MM.1S (cell line): ENCODE data around the gene SCO2.

Experiments used
- DNase-seq: peaks from one replicate; pipeline ENCODE4 v3.0.0-alpha.2; 2015
- H2AFZ ChIP-seq: fragments of 300-600 bp; sonication (generic); 2 replicates; pipeline ENCODE4 v1.6.0; 2016; ENCODE audit warnings: antibody characterized with exemption, low read length
- H3F3A ChIP-seq: fragments of 300-600 bp; sonication (generic); 2 replicates; pipeline ENCODE4 v1.6.1; 2016; ENCODE audit warnings: mild to moderate bottlenecking, antibody characterized with exemption, low read length, moderate library complexity, mixed read lengths; ENCODE audit not compliant: insufficient read depth
- H3K27ac ChIP-seq: fragments of 300-600 bp; sonication (generic); 2 replicates; pipeline ENCODE4 v1.5.1; 2016; ENCODE audit warnings: mild to moderate bottlenecking, low read length
- H3K27me3 ChIP-seq: fragments of 300-600 bp; sonication (generic); replicated peaks from 2 replicates; pipeline ENCODE4 v1.6.0; 2016; ENCODE audit warnings: low read length; ENCODE audit not compliant: insufficient read depth
- H3K36me3 ChIP-seq: fragments of 300-600 bp; sonication (generic); replicated peaks from 2 replicates; pipeline ENCODE4 v1.6.1; 2016; ENCODE audit warnings: mild to moderate bottlenecking, low read length, mixed read lengths; ENCODE audit not compliant: insufficient read depth
- H3K4me1 ChIP-seq: fragments of 300-600 bp; sonication (generic); 2 replicates; pipeline ENCODE4 v1.6.1; 2016; ENCODE audit warnings: low read length, mixed read lengths
- H3K4me2 ChIP-seq: fragments of 300-600 bp; sonication (generic); 2 replicates; pipeline ENCODE4 v1.6.0; 2016; ENCODE audit warnings: low read depth, low read length
- H3K4me3 ChIP-seq: fragments of 300-600 bp; sonication (generic); 2 replicates; pipeline ENCODE4 v1.5.1; 2016; ENCODE audit warnings: low read length, mixed read lengths
- H3K79me2 ChIP-seq: fragments of 300-600 bp; sonication (generic); 2 replicates; pipeline ENCODE4 v1.6.1; 2016; ENCODE audit warnings: mixed run types, low read length, mixed read lengths
- H3K9ac ChIP-seq: fragments of 300-600 bp; sonication (generic); 2 replicates; pipeline ENCODE4 v1.6.1; 2016; ENCODE audit warnings: low read length, mixed read lengths
- H3K9me2 ChIP-seq: fragments of 300-600 bp; sonication (generic); replicated peaks from 2 replicates; pipeline ENCODE4 v1.6.1; 2016; ENCODE audit warnings: mild to moderate bottlenecking, low read length, mixed read lengths; ENCODE audit not compliant: insufficient read depth
- H3K9me3 ChIP-seq: fragments of 300-600 bp; sonication (generic); replicated peaks from 2 replicates; pipeline ENCODE4 v1.6.1; 2016; ENCODE audit warnings: mild to moderate bottlenecking, low read length, mixed read lengths; ENCODE audit not compliant: insufficient read depth
- H4K20me1 ChIP-seq: fragments of 300-600 bp; sonication (generic); 2 replicates; pipeline ENCODE4 v1.6.1; 2016; ENCODE audit warnings: mild to moderate bottlenecking, low read length, moderate library complexity, mixed read lengths; ENCODE audit not compliant: insufficient read depth
- EZH2 ChIP-seq: fragments of 300-600 bp; sonication (generic); optimal IDR thresholded peaks from 2 replicates; pipeline ENCODE3; 2017; ENCODE audit warnings: low read depth, mild to moderate bottlenecking, antibody characterized with exemption, low read length, mixed read lengths
- EZH2phosphoT487 ChIP-seq: fragments of 300-600 bp; sonication (generic); IDR thresholded peaks from 2 replicates; pipeline ENCODE4 v1.6.1; 2018; ENCODE audit warnings: antibody characterized with exemption, low read length
- TF ChIP-seq, protein P1 (sequence below): fragments of 300-600 bp; sonication (generic); IDR thresholded peaks from 2 replicates; pipeline ENCODE4 v1.5.1; 2016; ENCODE audit warnings: antibody characterized with exemption, low read length, mixed read lengths

SCO2 gene

GRCh38 chr22:50489363-50490243, 35.8 kb downstream of the SCO2 start:
- H3K9me2 ChIP-seq, result no peaks in the 10 kb centered on the region
- H3F3A ChIP-seq, result no peaks in the 10 kb centered on the region
- H4K20me1 ChIP-seq, result no peaks in the 10 kb centered on the region
- H3K4me2 ChIP-seq, result no peak overlapping the region
- no peak overlapping the region for H3K27ac ChIP-seq
- no peak overlapping the region for H2AFZ ChIP-seq
- H3K9me3 ChIP-seq, result no peaks in the 10 kb centered on the region
- TF ChIP-seq, protein P1, sequence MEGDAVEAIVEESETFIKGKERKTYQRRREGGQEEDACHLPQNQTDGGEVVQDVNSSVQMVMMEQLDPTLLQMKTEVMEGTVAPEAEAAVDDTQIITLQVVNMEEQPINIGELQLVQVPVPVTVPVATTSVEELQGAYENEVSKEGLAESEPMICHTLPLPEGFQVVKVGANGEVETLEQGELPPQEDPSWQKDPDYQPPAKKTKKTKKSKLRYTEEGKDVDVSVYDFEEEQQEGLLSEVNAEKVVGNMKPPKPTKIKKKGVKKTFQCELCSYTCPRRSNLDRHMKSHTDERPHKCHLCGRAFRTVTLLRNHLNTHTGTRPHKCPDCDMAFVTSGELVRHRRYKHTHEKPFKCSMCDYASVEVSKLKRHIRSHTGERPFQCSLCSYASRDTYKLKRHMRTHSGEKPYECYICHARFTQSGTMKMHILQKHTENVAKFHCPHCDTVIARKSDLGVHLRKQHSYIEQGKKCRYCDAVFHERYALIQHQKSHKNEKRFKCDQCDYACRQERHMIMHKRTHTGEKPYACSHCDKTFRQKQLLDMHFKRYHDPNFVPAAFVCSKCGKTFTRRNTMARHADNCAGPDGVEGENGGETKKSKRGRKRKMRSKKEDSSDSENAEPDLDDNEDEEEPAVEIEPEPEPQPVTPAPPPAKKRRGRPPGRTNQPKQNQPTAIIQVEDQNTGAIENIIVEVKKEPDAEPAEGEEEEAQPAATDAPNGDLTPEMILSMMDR, result no peak
- TF ChIP-seq EZH2phosphoT487 (no peak), EZH2 (no peak)
- H3K36me3 ChIP-seq, result no peaks in the 10 kb centered on the region
- H3K4me3 ChIP-seq, result no peak overlapping the region
- no peak for DNase-seq
- H3K9ac ChIP-seq, result no peak overlapping the region
- H3K27me3 ChIP-seq, result no peaks in the 10 kb centered on the region
- H3K4me1 ChIP-seq, result no peaks in the 10 kb centered on the region
- no peaks in the 10 kb centered on the region for H3K79me2 ChIP-seq

DNA sequence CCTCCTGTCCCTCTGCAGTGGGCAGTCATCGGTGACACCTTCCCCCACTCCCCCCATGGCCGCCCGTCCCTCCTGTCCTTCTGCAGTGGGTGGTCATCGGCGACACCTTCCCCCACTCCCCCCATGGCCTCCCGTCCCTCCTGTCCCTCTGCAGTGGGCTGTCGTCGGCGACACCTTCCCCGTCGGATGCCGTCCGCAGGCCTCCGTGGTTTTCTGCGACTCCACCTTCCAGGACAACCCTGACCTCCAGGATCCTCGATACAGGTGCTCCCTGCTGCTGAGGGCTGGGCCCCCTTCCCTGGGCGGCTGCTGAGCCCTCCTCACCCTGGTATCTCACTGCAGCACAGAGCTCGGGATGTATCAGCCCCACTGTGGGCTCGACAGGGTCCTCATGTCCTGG, 36.5 kb downstream of the SCO2 start:
- Histone ChIP-seq H3F3A (no peaks in the 10 kb centered on the region), H3K9me2 (no peaks in the 10 kb centered on the region), H3K4me2 (no peak overlapping the region), H3K9me3 (no peaks in the 10 kb centered on the region), H4K20me1 (no peaks in the 10 kb centered on the region), H3K9ac (no peak overlapping the region), H3K27ac (no peak overlapping the region), H3K79me2 (no peaks in the 10 kb centered on the region), H3K4me3 (no peak overlapping the region), H2AFZ (no peak overlapping the region), H3K36me3 (no peaks in the 10 kb centered on the region), H3K4me1 (no peaks in the 10 kb centered on the region), H3K27me3 (no peaks in the 10 kb centered on the region)
- no peak for TF ChIP-seq EZH2
- no peak for TF ChIP-seq EZH2phosphoT487
- TF ChIP-seq, protein P1, result no peak
- no peak for DNase-seq

DNA sequence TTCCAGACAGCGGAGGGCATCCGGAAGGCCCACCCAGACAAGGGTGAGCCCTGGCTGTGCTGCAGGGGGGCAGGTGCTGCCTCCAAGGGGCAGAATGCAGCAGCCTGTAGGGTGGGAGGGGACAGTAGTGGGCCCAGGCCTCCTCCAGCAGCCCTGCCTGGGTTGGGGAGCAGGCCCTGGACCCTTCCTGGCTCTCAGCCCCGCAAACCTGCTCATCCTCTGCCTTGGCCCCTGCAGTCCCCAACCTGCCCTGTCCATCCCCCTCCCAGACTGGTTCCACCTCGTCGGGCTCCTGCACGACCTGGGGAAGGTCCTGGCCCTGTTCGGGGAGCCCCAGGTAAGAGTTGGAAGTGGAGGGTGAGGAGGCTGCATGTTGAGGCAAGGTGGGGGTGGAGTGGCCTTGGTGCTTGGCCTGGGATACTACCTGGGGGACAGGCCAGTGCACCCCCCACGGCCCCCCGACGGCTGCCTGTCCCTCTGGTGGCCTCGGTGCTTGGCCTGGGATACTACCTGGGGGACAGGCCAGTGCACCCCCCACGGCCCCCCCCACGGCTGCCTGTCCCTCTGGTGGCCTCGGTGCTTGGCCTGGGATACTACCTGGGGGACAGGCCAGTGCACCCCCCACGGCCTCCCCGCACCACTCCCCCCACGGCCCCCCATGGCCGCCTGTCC, 37.3 kb downstream of the SCO2 start:
- H3K9me3 ChIP-seq, result no peaks in the 10 kb centered on the region
- H3K9me2 ChIP-seq, result no peaks in the 10 kb centered on the region
- H3K27ac ChIP-seq, result no peak overlapping the region
- H3K79me2 ChIP-seq, result no peaks in the 10 kb centered on the region
- DNase-seq, result no peak
- H3F3A ChIP-seq, result no peaks in the 10 kb centered on the region
- H3K4me3 ChIP-seq, result no peak overlapping the region
- no peak overlapping the region for H3K4me2 ChIP-seq
- TF ChIP-seq, protein P1, result no peak
- TF ChIP-seq EZH2 (no peak), EZH2phosphoT487 (no peak)
- H3K4me1 ChIP-seq, result no peaks in the 10 kb centered on the region
- no peak overlapping the region for H2AFZ ChIP-seq
- no peaks in the 10 kb centered on the region for H3K27me3 ChIP-seq
- H4K20me1 ChIP-seq, result no peaks in the 10 kb centered on the region
- no peak overlapping the region for H3K9ac ChIP-seq
- H3K36me3 ChIP-seq, result no peaks in the 10 kb centered on the region
